ENCODE data around the gene TES. TPM values are rescaled to one million over a fixed set of nuclear protein-coding genes. Genes with fewer than 3 reads are reported as not detected.

TES gene
- total RNA-seq, 3 donors from 2014 or later: 101 to 224 (median 106) TPM

GRCh38 chr7:116280803-116281202 lies 70.5 kb downstream of the TES start:
- no peak for DNase-seq
- no peak for TF ChIP-seq CTCF (IDR thresholded peaks at IDR 0.05)
- Histone ChIP-seq H3K9me3 (no peaks in the 10 kb centered on the region), H3K4me3 (no peak overlapping the region), H3K36me3 (ENCODE audit: low read depth) (no peaks in the 10 kb centered on the region), H3K4me1 (ENCODE audit: low read depth) (no peaks in the 10 kb centered on the region)
- no peak for ATAC-seq
- intact Hi-C loops (cut with DNase I, micrococcal nuclease): no loop called here

GRCh38 chr7:116283595-116284204 lies 73.4 kb downstream of the TES start:
- H3K4me1 ChIP-seq (ENCODE audit: low read depth): no peaks in the 10 kb centered on the region
- H3K4me3 ChIP-seq: no peak overlapping the region
- no peaks in the 10 kb centered on the region for H3K9me3 ChIP-seq
- no peaks in the 10 kb centered on the region for H3K36me3 ChIP-seq (ENCODE audit: low read depth)
- ATAC-seq: no peak
- TF ChIP-seq CTCF (IDR thresholded peaks at IDR 0.05): no peak
- no peak for DNase-seq
- intact Hi-C loops (cut with DNase I, micrococcal nuclease): no loop called here

GRCh38 chr7:116284390-116284789 lies 74.1 kb downstream of the TES start:
- Histone ChIP-seq H3K4me1 (ENCODE audit: low read depth) (no peaks in the 10 kb centered on the region), H3K36me3 (ENCODE audit: low read depth) (no peaks in the 10 kb centered on the region), H3K9me3 (no peaks in the 10 kb centered on the region), H3K4me3 (no peak overlapping the region)
- no peak for TF ChIP-seq CTCF (IDR thresholded peaks at IDR 0.05)
- ATAC-seq (no peak), DNase-seq (no peak)
- intact Hi-C loops (cut with DNase I, micrococcal nuclease): no loop called here

GRCh38 chr7:116285252-116285651 lies 74.9 kb downstream of the TES start:
- no peak overlapping the region for H3K4me3 ChIP-seq
- no peak for TF ChIP-seq CTCF (IDR thresholded peaks at IDR 0.05)
- no peak for DNase-seq
- H3K9me3 ChIP-seq: no peaks in the 10 kb centered on the region
- ATAC-seq: no peak
- no peaks in the 10 kb centered on the region for H3K4me1 ChIP-seq (ENCODE audit: low read depth)
- intact Hi-C loops (cut with DNase I, micrococcal nuclease): no loop called here
- H3K36me3 ChIP-seq (ENCODE audit: low read depth): no peaks in the 10 kb centered on the region

- H3K36me3 ChIP-seq (ENCODE audit: low read depth): no peaks in the 10 kb centered on the region
- no peak for DNase-seq
- intact Hi-C loops (cut with DNase I, micrococcal nuclease): no loop called here
- H3K4me3 ChIP-seq: no peak overlapping the region
- no peak for TF ChIP-seq CTCF (IDR thresholded peaks at IDR 0.05)
- no peaks in the 10 kb centered on the region for H3K4me1 ChIP-seq (ENCODE audit: low read depth)
- no peaks in the 10 kb centered on the region for H3K9me3 ChIP-seq
- ATAC-seq: no peak
These were observed 80.4 kb downstream of the TES start for GRCh38 chr7:116290740-116291139.

GRCh38 chr7:116291937-116292336 lies 81.6 kb downstream of the TES start:
- Histone ChIP-seq H3K4me1 (ENCODE audit: low read depth) (no peaks in the 10 kb centered on the region), H3K9me3 (no peaks in the 10 kb centered on the region), H3K4me3 (no peak overlapping the region), H3K36me3 (ENCODE audit: low read depth) (no peaks in the 10 kb centered on the region)
- DNase-seq: no peak
- TF ChIP-seq CTCF (IDR thresholded peaks at IDR 0.05): no peak
- intact Hi-C loops (cut with DNase I, micrococcal nuclease): no loop called here
- ATAC-seq: no peak

All from mucosa of descending colon (tissue), 3 donors.